Activated CD8-positive, alpha-beta memory T cell treated with anti-CD3 and anti-CD28 coated beads for 36 hours (primary cell): ENCODE measurements around the gene PTPRM. TPM values are rescaled to one million over a fixed set of nuclear protein-coding genes. Genes with fewer than 3 reads are reported as not detected.

Source experiments
- CTCF ChIA-PET: fragments of 350-600 bp; sonication (Branson Sonifier 250); formaldehyde crosslinking; loops from one replicate; lab custom pipeline; 2021; ENCODE audit warnings: antibody characterized with exemption; lab: Charles Lee
- POLR2A ChIA-PET: fragments of 350-600 bp; sonication (Branson Sonifier 250); formaldehyde crosslinking; loops from one replicate; lab custom pipeline; 2021; ENCODE audit warnings: antibody characterized with exemption; lab: Charles Lee
- total RNA-seq, 2 experiments: library from RNA; stranded (reverse); gene quantifications; one replicate each; pipeline ENCODE4 v1.2.3, GENCODE V29; 2021

PTPRM gene
- total RNA-seq, 2 experiments from 2014 or later: 3.5 to 4.1 TPM

DNA sequence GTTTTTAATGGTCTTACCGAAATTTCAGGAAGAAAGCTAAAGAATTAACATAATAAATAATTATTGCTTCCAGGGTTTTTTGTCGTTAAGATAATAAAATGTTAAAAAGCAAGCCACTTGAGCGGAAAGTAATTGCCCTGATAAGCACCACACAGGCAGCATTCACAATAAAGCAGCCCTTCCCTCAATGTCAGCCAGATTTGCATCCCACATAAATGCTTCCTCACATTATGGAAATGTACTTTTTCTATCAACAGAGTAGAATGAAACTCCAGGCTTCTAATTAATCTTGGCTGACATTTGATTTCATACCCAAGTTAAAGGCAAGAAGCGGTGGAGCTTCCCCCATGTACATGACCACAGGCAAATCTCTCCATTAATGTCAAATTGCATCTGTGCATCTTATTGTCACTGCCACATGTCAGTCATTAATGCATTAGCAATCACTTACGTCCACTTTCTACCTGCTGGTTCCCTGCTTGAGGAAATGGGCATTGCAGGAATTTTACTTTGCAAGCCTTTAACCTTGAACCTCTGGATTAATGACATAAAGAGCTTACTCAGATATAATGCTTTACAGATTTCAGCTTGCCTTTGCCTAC is 26.2 kb downstream of the PTPRM start:
- CTCF ChIA-PET: no interaction called here
- POLR2A ChIA-PET: no interaction called here

DNA sequence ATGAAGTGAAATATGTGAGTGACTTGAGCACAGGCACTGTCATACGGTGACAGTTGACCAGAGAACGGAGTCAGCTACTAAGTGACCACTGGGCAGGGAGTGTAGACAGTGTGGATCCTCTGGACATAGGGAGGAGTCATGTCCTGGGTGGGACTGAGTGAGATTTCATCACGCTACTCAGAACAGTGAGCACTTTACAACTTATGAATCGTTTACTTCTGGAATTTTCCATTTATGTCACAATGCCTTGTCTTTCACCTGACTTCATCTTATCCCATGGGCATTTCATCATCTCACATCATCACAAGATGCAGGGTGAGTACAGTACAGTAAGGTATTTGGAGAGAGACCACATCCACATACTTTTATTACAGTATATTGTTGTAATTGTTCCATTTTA is 29.0 kb downstream of the PTPRM start:
- CTCF ChIA-PET: no interaction called here
- POLR2A ChIA-PET: no interaction called here

DNA sequence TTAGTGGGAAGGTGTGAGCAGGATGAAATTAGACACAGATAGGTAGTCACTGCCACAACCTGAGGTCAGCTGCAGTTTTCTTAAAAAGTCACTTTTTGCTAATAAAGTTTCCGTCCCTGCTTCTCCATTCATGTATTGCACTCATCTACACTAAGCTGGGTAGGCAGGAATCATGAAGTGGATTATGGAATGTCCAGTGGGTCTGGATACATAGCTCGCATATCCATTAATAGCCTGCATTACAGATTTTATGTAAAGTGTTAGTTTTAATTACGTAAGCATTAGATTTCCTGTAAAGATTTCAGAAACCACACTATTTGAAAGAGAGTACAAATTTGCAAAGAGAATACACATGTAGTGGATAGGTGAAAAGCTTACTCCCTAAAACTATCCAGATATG is 30.4 kb downstream of the PTPRM start:
- ChIA-PET POLR2A (no interaction called here), CTCF (no interaction called here)

DNA sequence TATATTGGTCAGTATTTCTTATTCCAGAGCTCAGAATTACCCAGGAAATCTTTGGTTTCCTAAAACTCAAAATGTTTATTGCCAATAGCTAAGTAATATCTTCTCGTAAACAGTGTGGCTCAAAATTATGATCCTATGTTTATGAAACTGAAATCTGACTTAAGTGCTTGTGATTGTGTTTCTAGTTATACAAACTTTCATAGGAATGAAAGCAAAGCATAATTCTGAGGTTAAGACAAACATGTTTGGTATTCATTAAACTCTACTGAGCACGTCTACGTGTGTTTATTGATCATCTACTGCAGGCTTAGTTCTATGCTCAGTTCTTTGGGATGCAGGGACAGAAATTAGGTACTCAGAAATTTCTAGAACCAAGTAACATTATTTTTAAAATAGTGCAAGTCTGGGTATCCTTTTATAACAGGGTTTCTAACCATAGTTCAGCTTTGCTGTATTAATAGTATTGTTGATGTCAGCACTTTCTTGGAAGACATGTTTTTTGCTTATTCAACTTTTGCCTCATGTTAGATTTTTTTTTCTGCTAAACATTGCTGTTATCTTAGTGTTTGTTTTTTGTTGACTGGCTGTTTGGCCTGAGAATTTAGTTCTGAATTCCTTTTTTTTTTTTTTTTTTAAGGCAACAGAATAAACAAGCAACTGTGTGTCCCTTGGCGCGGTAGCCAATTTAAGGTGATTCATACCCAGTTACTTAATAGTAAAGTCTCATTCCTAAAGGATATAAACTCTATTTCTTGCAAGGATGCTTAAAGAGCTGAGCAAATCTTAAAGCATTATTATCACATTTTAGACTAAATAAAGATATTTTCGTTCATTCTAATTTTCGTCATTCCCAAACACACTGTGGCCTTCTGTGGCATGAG is 31.3 kb downstream of the PTPRM start:
- ChIA-PET CTCF (interaction anchor here (0.7 kb wide), 1 partner anchor 36 kb away, joined by 4 read pairs; no protein-coding TSS in a partner anchor), POLR2A (no interaction called here)

DNA sequence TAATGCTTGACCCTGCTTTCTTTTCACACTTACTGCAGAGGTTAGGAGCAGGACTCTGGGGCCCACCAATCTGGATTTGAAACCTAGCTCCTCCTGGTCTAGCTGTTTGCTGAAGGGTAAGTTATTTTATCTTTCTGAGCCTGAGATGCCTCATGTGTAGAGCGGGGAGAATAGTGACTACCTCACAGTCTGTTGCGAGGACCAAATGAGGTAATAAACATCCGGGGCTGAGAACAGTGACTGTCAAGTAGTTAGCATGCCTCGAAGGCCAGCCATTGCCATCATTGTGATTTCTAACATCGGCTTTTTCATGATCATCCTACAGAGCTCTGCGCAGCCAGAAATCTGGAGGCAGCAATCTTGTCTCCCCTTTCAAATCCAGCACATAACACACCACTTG is 32.9 kb downstream of the PTPRM start:
- CTCF ChIA-PET: no interaction called here

DNA sequence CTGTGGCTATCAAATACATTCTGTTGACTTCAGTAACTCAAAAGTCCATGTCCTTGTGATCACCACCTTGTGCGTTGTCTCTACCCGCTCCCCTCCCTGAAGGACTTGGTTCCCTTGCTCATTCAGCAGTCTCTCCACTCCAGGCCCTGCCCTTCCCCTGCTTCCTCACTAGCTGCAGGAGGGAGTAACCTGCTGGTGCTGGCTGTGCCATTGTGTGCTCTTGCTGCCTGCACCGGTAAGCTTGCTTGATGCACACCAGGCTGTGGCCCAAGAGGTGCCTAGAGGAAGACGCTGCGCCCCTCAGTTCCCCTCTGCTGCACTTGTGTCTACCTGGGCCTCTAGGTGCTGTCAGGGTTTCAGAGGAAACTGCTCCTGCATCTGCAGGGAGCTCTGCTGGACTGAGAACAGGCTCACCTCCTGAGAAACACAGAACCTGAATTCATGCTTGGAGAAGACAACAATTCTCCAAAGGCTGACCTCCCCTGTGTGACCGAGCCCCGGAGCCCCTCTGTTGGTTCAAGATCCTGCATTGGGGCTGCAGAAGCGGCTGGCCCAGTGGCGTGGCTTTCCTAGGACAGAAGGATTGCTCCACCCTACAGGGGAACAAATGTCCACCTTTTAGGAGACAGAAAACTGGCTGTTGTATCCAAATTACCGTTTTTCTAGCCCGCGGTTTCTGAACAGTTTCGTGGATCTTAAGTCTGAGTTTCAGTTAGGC is 33.6 kb downstream of the PTPRM start:
- POLR2A ChIA-PET: no interaction called here

More for the DNA sequence above, 32.9 kb downstream of the PTPRM start:
- POLR2A ChIA-PET: no interaction called here

DNA sequence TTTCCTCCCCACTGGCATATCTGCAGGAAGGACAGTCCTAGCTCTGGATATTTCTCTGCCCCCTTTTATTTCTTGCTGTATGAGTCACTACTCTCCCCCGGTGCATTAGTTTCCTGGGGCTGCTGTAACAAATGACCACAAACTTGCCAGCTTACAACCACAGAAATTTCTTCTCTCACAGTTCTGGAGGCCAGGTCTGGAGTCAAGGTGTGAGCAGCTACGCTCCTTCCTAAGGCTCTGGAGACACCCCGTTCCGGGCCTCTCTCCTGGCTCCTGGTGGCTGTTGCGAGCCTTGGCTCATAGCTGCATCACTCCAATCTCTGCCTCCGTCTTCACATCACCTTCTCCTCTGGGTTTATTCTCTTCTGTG is 34.1 kb downstream of the PTPRM start:
- CTCF ChIA-PET: no interaction called here
- POLR2A ChIA-PET: no interaction called here

More for the DNA sequence above, 33.6 kb downstream of the PTPRM start:
- CTCF ChIA-PET: no interaction called here

DNA sequence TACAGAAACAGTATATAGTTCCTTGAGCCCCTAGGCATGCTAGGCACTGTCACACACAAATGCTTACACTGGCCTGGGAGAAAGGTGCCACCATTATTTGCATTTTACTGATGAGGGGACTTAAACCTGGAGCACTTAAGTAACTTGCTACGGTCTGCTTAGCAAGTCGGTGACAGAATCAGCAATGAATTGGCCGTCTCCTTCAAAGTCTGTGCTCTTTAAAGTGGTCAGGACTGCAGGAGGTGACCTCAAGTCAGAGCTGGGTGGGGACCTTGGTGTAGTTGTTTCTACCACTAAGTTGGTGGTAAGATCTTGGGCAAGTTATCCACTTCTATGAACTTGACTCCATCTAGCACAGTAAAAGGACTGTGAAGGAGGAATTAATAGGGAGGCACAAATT is 34.8 kb downstream of the PTPRM start:
- CTCF ChIA-PET: no interaction called here

DNA sequence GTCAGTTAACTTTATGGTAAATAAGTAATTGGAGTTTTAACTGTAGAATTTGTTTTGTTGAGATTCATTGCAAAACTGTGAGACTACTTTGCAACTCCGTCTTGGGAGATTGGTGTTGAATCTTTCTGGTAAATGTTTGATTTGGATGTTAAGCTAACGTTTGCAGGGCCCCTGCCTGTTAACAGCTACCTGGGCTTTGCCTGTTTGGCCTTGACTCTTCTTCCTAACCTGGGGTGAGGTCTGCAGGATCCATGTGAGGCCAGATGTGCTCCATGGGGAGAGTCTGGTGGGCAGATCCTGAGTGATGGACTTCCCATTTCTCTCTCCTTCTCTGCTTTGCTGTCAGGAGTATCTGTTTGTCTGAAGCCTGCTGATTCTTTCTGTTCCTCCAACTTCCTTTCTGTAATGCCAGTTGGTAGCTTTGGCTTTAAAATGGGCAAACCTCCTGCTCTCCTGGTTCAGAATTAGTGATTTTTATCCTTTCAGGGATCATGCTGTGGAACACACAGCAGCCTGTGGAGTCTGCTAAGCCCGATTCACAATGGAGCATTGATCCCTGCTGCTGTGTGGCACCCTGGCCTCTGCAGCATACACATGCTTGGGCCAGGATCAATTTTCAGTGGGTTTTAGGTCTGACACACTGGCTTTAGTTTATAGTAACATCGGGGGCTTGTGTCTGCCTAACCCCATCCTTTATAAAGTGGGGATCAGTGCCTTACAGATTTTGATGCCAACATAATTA is 36.3 kb downstream of the PTPRM start:
- ChIA-PET CTCF (no interaction called here), POLR2A (no interaction called here)

More for the DNA sequence above, 34.8 kb downstream of the PTPRM start:
- POLR2A ChIA-PET: no interaction called here

DNA sequence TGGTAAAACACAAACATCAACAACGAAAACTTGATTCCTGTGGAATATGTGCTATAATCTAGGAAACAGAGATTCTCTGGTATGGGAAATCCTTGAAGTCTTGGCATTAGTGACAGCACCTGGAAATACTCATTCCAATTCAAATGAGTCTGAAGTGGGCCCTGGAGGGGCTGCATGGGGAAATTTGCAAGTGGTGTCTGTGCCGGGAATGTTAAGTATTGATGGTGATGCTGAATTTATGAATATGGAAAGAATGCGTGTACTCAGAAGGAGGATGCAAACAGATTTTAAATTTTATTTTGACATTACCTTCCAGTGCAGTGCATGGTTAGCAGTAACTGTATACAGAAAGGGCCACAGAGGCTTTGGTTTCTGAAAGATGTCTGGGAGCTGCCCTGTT is 37.2 kb downstream of the PTPRM start:
- POLR2A ChIA-PET: no interaction called here
- CTCF ChIA-PET: no interaction called here

DNA sequence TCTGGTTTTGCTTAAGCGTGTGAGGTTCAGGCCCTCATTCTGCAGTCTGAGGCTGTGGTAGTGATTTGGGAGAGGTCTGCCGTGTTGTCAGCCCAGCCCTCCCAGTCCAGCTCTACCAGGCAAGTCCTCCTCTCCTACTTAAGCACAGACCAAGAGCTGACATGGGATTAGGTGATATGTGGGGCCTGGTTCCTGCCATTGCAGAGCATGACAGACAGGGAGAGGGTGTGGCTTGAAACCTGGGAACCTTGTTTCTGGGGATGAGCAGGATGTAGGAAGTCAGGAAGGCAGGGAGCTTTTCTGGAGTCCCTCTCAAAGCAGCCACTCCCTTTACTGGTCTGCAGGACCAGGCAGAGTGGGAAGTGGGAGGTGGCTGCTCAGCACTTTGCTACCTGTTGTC is 38.6 kb downstream of the PTPRM start:
- CTCF ChIA-PET: no interaction called here
- POLR2A ChIA-PET: no interaction called here

DNA sequence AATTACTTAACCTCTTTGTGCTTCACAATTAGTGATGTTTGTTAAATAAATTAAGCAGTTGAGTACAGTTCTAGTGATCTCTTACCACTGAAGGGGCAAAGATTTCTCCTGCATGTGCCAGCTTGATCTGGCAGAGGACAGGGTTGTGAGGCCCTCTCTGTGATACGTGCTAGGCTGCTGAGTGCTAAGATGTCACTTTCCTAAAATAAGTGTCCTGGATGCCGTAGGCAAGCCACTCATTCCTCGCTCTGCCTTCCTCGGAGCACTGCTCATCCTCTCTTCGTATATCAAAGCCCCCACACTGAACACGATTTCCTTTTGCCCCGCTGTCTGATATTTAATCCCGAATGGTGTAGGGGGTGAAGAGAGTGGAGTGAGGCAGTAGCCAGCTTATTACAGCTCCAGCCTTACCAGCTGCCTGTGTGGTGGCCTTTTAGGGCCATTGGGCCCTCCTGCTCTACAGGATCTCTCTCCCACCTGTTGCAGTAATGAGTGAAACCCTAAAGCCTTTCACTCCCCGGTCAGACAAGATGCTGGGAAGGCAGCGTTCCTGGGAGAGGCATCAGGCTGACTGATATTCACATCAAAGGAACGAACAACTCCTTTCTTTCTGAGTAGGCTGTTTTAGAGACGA is 40.5 kb downstream of the PTPRM start:
- ChIA-PET POLR2A (no interaction called here), CTCF (no interaction called here)

DNA sequence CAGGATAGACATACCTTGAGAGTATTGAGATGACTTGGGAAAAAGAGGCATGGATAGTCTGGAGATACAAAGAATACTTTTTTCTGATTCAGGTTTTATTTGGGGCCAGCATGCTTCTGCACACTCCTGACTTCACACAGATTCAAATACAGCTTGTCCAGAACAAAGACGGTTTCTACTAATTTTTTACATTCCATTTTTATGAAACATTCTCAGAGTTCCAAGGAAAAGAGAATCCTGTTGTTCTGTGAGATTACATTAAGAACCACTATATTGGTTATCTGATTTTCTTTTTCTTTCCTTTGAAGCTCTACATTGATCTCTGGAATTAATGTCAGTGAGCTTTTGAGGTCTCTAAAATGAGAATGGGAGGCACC is 41.0 kb downstream of the PTPRM start:
- POLR2A ChIA-PET: no interaction called here
- CTCF ChIA-PET: no interaction called here

DNA sequence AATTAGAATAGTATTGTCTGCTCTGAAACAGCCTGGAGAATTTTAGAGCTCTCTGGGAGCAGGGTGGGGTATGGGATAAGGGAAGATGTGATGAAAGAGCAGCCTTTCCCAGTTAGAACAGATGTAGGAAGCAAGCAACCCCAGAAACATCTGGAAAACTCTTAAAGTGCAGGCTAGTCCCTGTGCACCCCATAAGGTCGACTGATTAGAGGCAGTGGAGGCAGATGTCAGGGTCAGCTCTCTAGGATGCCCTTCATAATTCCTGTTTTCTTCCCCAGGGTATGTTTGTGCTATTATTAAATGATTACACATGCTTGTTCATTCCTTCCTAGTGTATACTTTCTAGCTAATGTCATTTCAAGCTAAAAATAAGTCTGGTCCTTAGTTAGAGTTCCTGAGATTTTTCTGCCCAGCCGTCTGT is 41.7 kb downstream of the PTPRM start:
- ChIA-PET POLR2A (no interaction called here), CTCF (no interaction called here)

DNA sequence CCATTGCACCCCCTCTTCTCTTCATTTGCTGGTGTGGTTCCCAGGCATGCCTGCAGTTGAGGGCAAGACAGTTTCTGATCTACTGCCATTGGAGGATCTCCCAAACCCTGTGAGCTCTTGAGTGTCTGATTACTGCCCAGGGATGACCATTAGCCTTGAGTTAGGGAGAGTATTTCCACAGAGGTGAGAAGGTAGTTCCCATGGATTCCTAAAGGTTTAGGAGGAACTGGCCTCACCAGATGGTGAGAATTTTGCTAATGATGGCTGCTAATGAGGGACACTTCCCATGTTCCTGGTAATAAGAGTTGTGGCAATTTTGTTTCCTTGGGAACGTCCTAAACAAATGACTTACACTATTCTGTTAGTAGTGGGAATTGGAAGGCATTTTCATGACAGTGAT is 42.5 kb downstream of the PTPRM start:
- ChIA-PET POLR2A (no interaction called here), CTCF (no interaction called here)

DNA sequence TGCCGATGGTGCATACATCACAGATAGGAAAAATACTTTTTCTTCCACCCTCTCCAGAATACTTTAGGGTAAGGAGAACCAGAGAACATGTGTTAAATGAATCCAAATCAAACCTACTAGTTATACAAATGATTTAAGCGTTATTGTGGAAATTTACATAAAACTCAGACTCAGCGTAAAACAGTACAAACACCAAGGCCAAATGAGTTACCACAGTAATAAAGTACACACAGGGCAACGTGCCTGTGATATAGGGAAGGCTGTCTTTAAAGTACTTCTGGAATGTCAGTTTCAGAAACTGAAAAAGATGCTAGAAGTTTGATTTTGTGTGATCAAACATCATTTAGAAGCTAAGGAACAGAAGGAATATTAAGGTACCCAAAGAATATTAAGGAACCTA is 46.9 kb downstream of the PTPRM start:
- CTCF ChIA-PET: no interaction called here
- POLR2A ChIA-PET: no interaction called here

DNA sequence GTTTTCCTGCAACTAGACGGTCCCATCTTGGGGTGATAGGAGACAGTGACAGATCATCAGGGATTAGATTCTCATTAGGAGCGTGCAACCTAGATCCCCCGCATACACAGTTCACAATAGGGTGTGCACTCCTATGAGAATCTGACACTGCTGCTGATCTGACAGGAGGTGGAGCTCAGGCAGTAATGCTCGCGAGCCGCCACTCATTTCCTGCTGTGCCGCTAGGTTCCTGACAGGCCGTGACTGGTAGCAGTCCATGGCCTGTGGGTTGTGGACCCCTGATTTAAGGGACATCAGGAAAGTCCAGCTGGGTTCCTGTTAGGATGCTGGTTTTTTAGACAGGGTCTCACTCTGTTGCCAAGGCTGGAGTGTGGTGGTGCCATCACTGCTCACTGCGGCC is 48.7 kb downstream of the PTPRM start:
- ChIA-PET POLR2A (no interaction called here), CTCF (no interaction called here)

DNA sequence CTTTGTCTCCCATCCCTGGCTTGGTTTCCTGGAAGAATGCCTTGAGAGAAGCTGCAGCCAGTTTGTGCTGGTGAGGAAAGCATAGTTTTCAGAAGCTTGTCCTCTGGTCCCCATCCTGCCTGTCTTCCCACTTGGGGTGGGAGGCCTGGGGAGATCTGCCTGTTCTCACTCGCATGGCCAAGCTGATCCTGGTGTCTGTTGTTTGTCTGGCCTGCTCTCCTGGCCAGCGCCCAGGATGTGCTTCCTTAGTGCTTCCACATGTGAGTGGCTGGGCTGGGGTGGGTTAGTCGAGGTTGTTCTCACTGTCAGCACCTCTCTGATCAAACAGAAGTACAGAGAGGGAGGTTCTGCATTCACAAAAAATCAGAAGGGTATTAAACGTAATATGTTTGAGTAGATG is 49.5 kb downstream of the PTPRM start:
- ChIA-PET CTCF (no interaction called here), POLR2A (no interaction called here)

DNA sequence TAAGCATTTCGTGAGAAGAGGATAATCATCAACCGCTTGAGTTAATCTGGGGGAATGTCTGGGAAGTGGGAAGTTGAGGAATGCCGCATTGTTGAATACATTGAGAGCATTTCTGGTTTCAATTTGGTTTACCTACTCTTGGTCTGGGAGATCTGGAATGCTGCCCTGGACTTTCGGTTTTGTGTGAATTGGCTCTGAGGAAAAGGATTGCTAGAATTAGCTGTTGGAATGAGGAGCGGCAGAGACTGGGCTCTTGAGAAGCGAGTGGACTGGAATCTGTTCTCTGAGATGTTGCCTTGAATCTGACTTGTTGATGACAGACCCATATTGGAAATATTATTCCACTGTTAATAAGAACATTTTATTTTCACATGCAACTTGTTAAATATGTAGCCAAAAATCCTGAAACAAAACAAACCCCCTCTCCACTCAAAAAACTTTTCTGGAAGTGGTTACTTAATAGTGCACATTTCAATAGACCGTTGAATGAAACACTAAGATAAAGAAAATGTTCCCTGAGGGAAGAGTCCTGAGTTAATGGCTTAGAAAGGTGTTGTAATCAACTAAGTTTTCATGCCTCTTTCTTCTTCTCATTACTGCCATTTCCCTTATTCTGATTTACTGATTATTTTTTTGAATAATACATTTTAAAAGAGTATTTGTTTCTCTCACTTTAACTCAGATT is 50.8 kb downstream of the PTPRM start:
- ChIA-PET CTCF (no interaction called here), POLR2A (no interaction called here)
